IMR-90 (cell line): Measurements from ENCODE around the gene THBS1. TPM values are rescaled to one million over a fixed set of nuclear protein-coding genes. Genes with fewer than 3 reads are reported as not detected.

Experiments
- ATAC-seq: fragments of 200-7000 bp; cut with Tn5 transposase; 2 replicates; pipeline ENCODE4 v1.9.1; 2020; ENCODE audit warnings: low read depth, mild to moderate bottlenecking, moderate library complexity
- BruUV-seq: library from RNA; stranded (reverse); fragments of 400-500 nt; replicated peaks from 2 replicates; lab custom pipeline; 2021; lab: Mats Ljungman, UMichigan
- CTCF ChIA-PET: fragments of 300-600 bp; formaldehyde crosslinking; extraction: SDS; loops from one replicate; lab custom pipeline; 2021; ENCODE audit warnings: antibody characterized with exemption; lab: Yijun Ruan, JAX
- POLR2A ChIA-PET: fragments of 300-600 bp; sonication (Branson Sonifier 250); formaldehyde crosslinking; loops from one replicate; lab custom pipeline; 2022; ENCODE audit warnings: antibody characterized with exemption; ENCODE audit not compliant: unreplicated experiment; lab: Charles Lee
- DNase-seq: peaks from one replicate; pipeline ENCODE4 v3.0.0; 2013
- H2AFZ ChIP-seq: replicated peaks from 2 replicates; pipeline ENCODE3; 2013; ENCODE audit warnings: low read length, mild to moderate bottlenecking; ENCODE audit not compliant: poor library complexity
- H2AK5ac ChIP-seq: 2 replicates; pipeline ENCODE4 v1.6.1; 2013; ENCODE audit warnings: low read depth, low read length, inconsistent platforms
- H2AK9ac ChIP-seq: replicated peaks from 2 replicates; pipeline ENCODE3; 2013; ENCODE audit warnings: mild to moderate bottlenecking, low read depth, low read length, moderate library complexity; ENCODE audit not compliant: poor library complexity
- H2BK120ac ChIP-seq: 2 replicates; pipeline ENCODE4 v1.6.1; 2013; ENCODE audit warnings: low read depth, low read length, inconsistent platforms
- H2BK15ac ChIP-seq: 3 replicates; pipeline ENCODE4 v1.6.1; 2013; ENCODE audit warnings: low read depth, low read length, inconsistent platforms
- H2BK20ac ChIP-seq: 2 replicates; pipeline ENCODE4 v1.6.1; 2013; ENCODE audit warnings: low read depth, mild to moderate bottlenecking, inconsistent platforms, low read length, moderate library complexity
- H2BK5ac ChIP-seq: 2 replicates; pipeline ENCODE4 v1.6.1; 2013; ENCODE audit warnings: mild to moderate bottlenecking, low read depth, low read length, inconsistent platforms; ENCODE audit not compliant: poor library complexity, severe bottlenecking
- H3K14ac ChIP-seq: replicated peaks from 2 replicates; pipeline ENCODE4 v1.6.1; 2013; ENCODE audit warnings: low read depth, low read length, inconsistent platforms
- H3K18ac ChIP-seq: 2 replicates; pipeline ENCODE4 v1.6.1; 2013; ENCODE audit warnings: low read depth, low read length, control low read depth
- H3K23ac ChIP-seq: 2 replicates; pipeline ENCODE4 v1.6.1; 2013; ENCODE audit warnings: low read depth, low read length, inconsistent platforms
- H3K27ac ChIP-seq: 2 replicates; pipeline ENCODE4 v1.5.1; 2013; ENCODE audit warnings: mild to moderate bottlenecking, control low read depth, low read length; ENCODE audit not compliant: insufficient read depth
- H3K27me3 ChIP-seq: 2 replicates; pipeline ENCODE4 v1.6.1; 2013; ENCODE audit warnings: low read length; ENCODE audit not compliant: control insufficient read depth, insufficient read depth
- H3K36me3 ChIP-seq: 2 replicates; pipeline ENCODE4 v1.6.1; 2013; ENCODE audit warnings: low read length, mixed read lengths; ENCODE audit not compliant: control insufficient read depth, insufficient read depth
- H3K4ac ChIP-seq: 2 replicates; pipeline ENCODE4 v1.6.1; 2013; ENCODE audit warnings: low read depth, low read length, inconsistent platforms
- H3K4me1 ChIP-seq: 2 replicates; pipeline ENCODE4 v1.6.1; 2013; ENCODE audit warnings: low read length, mixed read lengths; ENCODE audit not compliant: control insufficient read depth, insufficient read depth
- H3K4me2 ChIP-seq: 2 replicates; pipeline ENCODE4 v1.6.1; 2013; ENCODE audit warnings: low read depth, mild to moderate bottlenecking, control low read depth, low read length, moderate library complexity
- H3K4me3 ChIP-seq: 2 replicates; pipeline ENCODE4 v1.5.1; 2013; ENCODE audit warnings: low read depth, mild to moderate bottlenecking, control low read depth, low read length, moderate library complexity; ENCODE audit not compliant: insufficient read depth
- H3K56ac ChIP-seq: 2 replicates; pipeline ENCODE4 v1.6.1; 2013; ENCODE audit warnings: low read length, inconsistent platforms; ENCODE audit not compliant: insufficient read depth; ENCODE audit errors: extremely low read depth
- H3K79me1 ChIP-seq, 2 experiments: 2 replicates each; pipeline ENCODE4 v1.6.1; 2013; ENCODE audit warnings: low read length in 2 of 2, inconsistent platforms in 1 of 2, low read depth in 1 of 2
- H3K9ac ChIP-seq: 2 replicates; pipeline ENCODE4 v1.6.1; 2013; ENCODE audit warnings: low read depth, low read length, control low read depth
- H3K9me1 ChIP-seq: 2 replicates; pipeline ENCODE4 v1.6.1; 2013; ENCODE audit warnings: low read length, inconsistent platforms; ENCODE audit not compliant: insufficient read depth
- H3K9me3 ChIP-seq: 2 replicates; pipeline ENCODE4 v1.6.1; 2013; ENCODE audit warnings: low read length; ENCODE audit not compliant: control insufficient read depth, insufficient read depth
- H4K20me1 ChIP-seq: 2 replicates; pipeline ENCODE4 v1.6.1; 2013; ENCODE audit warnings: low read length, inconsistent platforms; ENCODE audit not compliant: insufficient read depth
- H4K5ac ChIP-seq: 2 replicates; pipeline ENCODE4 v1.6.1; 2013; ENCODE audit warnings: mild to moderate bottlenecking, low read depth, low read length, control low read depth
- H4K8ac ChIP-seq, 2 experiments: 2 replicates each; pipeline ENCODE4 v1.6.1; 2013; ENCODE audit warnings: low read depth in 2 of 2, low read length in 2 of 2, control low read depth in 1 of 2, inconsistent platforms in 1 of 2
- H4K91ac ChIP-seq: 2 replicates; pipeline ENCODE4 v1.6.1; 2013; ENCODE audit warnings: low read depth, low read length, inconsistent platforms; ENCODE audit not compliant: insufficient read depth
- BHLHE40 ChIP-seq: fragments of 150-350 bp; IDR thresholded peaks from 2 replicates; pipeline ENCODE4 v1.6.1; 2016; ENCODE audit warnings: mild to moderate bottlenecking, low read depth, low read length
- MXI1 ChIP-seq: IDR thresholded peaks from 2 replicates; pipeline ENCODE4 v1.6.1; 2012; ENCODE audit warnings: low read depth, mild to moderate bottlenecking, low read length, moderate library complexity, borderline replicate concordance
- POLR2A ChIP-seq: IDR thresholded peaks from 2 replicates; pipeline ENCODE4 v1.6.1; 2012; ENCODE audit warnings: mild to moderate bottlenecking, low read depth, low read length
- WGBS, 2 experiments: methylation state at CpG; one replicate each; pipeline versions ENCODE4 v1.1.5 to v1.1.7; 2013; ENCODE audit warnings: missing lambda C conversion rate in 2 of 2; ENCODE audit not compliant: insufficient read length in 1 of 2; ENCODE audit errors: extremely low coverage in 2 of 2; 5-methylcytosine and 5-hydroxymethylcytosine counted together
- dilution Hi-C: fragments of 300-500 bp; cut with HindIII; formaldehyde crosslinking; loops from one replicate; pipeline ENCODE4 v1.14.3; 2018; ENCODE audit warnings: low sequenced_read_pairs; ENCODE audit not compliant: unreplicated experiment
- in situ Hi-C: fragments of 300-500 bp; cut with MboI; formaldehyde crosslinking; loops from 3 replicates; pipeline ENCODE4 v1.14.3; 2019; ENCODE audit warnings: low sequenced_read_pairs, inconsistent platforms, mixed read lengths
- intact Hi-C: fragments of 100-400 bp; cut with micrococcal nuclease; formaldehyde crosslinking; loops from 2 replicates; pipeline ENCODE4 v1.10.0; 2022
- polyA plus RNA-seq, 3 experiments: library from polyadenylated mRNA; depleted of rRNA; stranded (reverse); fragments of >200 nt; gene quantifications; 2 replicates each; pipeline ENCODE4 v1.2.3, GENCODE V29; 2012; ENCODE audit warnings: low replicate concordance in 1 of 3
- total RNA-seq: library from RNA; depleted of rRNA; stranded (reverse); fragments of >200 nt; gene quantifications from 2 replicates; pipeline ENCODE4 v1.2.3, GENCODE V29; 2012

The THBS1 gene
- total and polyA plus RNA-seq, 2 of the 4 experiments (the other 2 are of a cell fraction): 1,562 to 4,071 TPM

GRCh38 chr15:39594446-39595337 lies 13.8 kb downstream of the THBS1 start:
- H2AFZ ChIP-seq: no peak overlapping the region
- ChIA-PET CTCF (no interaction called here), POLR2A (no interaction called here)
- H3K4me3 ChIP-seq: no peak overlapping the region
- BruUV-seq: no TSS peak
- in situ Hi-C loops: no loop called here
- H2BK15ac ChIP-seq: no peak overlapping the region
- peaks cover 12% of the 10 kb centered on the region for H3K9me1 ChIP-seq
- intact Hi-C loops: no loop called here
- H3K23ac ChIP-seq: no peak overlapping the region
- no peak overlapping the region for H2BK20ac ChIP-seq
- no peak overlapping the region for H4K91ac ChIP-seq
- H3K36me3 ChIP-seq: peaks cover 49% of the 10 kb centered on the region
- no peak overlapping the region for H3K4ac ChIP-seq
- peaks cover 93% of the 10 kb centered on the region for H4K20me1 ChIP-seq
- dilution Hi-C loops: no loop called here
- WGBS, 2 experiments: no CpG with 5 or more reads among the region's 5 CpGs
- peaks cover 0 to 42% of the 10 kb centered on the region in 2 experiments; a peak in 2 of 4 replicates for H3K79me1 ChIP-seq
- no peak overlapping the region for H3K18ac ChIP-seq
- H3K9ac ChIP-seq: no peak overlapping the region
- no peak overlapping the region; the same call in 1 of the 2 replicates for H3K14ac ChIP-seq
- no peak for ATAC-seq
- H3K4me1 ChIP-seq: peaks cover 2% of the 10 kb centered on the region; the same call in 1 of the 2 replicates
- H3K27me3 ChIP-seq: no peaks in the 10 kb centered on the region
- H4K5ac ChIP-seq: no peak overlapping the region
- H3K4me2 ChIP-seq: no peak overlapping the region
- H3K56ac ChIP-seq: no peak overlapping the region
- peak overlapping the region; percentile 33 for H2BK5ac ChIP-seq
- no peak overlapping the region for H2BK120ac ChIP-seq
- no peak overlapping the region for H2AK9ac ChIP-seq
- H3K27ac ChIP-seq: no peak overlapping the region
- peak; percentile 8; the same call in 1 of the 2 replicates for TF ChIP-seq POLR2A
- 0 out of 2 replicates have a peak, but pooled peaks have one; percentile 6 for TF ChIP-seq BHLHE40
- no peak for TF ChIP-seq MXI1
- peak; percentile 57 for DNase-seq
- no peak overlapping the region for H4K8ac ChIP-seq
- H2AK5ac ChIP-seq: no peak overlapping the region
- no peaks in the 10 kb centered on the region for H3K9me3 ChIP-seq
